ENCODE results near the gene D2HGDH.

DNA sequence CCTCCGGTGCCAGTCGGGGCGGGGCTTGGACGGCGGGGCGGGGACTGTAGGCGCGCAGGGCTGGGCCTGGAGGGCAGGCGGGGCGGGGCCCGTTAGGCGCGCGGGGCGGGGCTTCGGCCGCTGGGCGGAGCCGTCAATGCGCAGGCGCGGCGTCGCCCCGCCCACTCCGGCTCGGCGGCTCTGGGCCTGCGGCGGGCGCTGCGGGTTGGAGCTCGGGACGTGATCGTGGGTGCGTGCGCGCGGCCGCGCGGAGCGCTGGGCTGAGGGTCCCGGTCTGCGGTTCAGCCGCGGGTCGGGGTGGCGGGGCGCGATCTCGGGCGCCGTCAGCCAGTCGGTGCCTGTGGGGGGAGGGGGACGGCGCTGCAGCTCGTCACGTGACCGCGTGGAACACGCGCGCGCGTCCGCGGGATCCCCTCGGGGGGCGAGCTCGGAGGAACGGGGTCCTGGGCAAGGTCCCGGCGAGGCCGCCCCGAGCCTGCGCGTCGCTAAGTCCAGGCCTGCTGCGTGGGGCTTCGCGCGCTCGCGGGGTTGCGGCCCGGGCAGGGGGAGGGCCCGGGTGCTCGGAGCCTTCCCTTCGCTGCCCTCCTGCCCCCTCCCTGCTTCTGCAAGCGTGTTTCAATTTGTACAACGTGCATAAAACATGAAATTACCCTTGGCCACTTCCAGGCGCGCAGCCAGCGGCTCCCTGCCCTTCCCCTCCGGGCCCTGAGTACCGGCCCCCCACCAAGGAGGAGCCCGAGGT, at the start of gene D2HGDH:
- peak in 2 of 3 donors; percentile 30 to 76 for TF ChIP-seq POLR2A (IDR thresholded peaks at IDR 0.05)
- TF ChIP-seq, protein P1, sequence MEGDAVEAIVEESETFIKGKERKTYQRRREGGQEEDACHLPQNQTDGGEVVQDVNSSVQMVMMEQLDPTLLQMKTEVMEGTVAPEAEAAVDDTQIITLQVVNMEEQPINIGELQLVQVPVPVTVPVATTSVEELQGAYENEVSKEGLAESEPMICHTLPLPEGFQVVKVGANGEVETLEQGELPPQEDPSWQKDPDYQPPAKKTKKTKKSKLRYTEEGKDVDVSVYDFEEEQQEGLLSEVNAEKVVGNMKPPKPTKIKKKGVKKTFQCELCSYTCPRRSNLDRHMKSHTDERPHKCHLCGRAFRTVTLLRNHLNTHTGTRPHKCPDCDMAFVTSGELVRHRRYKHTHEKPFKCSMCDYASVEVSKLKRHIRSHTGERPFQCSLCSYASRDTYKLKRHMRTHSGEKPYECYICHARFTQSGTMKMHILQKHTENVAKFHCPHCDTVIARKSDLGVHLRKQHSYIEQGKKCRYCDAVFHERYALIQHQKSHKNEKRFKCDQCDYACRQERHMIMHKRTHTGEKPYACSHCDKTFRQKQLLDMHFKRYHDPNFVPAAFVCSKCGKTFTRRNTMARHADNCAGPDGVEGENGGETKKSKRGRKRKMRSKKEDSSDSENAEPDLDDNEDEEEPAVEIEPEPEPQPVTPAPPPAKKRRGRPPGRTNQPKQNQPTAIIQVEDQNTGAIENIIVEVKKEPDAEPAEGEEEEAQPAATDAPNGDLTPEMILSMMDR (IDR thresholded peaks at IDR 0.05 in 8 of 11, conservative IDR thresholded peaks at IDR 0.05 in 3 of 11) = peak in 3 of 11 experiments; percentile 1 to 4 (median 1)
- peak; percentile 86 to 91 (median 87) for TF ChIP-seq POLR2AphosphoS5 (IDR thresholded peaks at IDR 0.05)

Measured in spleen (tissue), 7 donors.